ENCODE measurements around the gene SH3RF1. TPM values are rescaled to one million over a fixed set of nuclear protein-coding genes. Genes with fewer than 3 reads are reported as not detected.

The SH3RF1 gene
- total RNA-seq, 1 donor from 2014 or later: 13.6 TPM

DNA sequence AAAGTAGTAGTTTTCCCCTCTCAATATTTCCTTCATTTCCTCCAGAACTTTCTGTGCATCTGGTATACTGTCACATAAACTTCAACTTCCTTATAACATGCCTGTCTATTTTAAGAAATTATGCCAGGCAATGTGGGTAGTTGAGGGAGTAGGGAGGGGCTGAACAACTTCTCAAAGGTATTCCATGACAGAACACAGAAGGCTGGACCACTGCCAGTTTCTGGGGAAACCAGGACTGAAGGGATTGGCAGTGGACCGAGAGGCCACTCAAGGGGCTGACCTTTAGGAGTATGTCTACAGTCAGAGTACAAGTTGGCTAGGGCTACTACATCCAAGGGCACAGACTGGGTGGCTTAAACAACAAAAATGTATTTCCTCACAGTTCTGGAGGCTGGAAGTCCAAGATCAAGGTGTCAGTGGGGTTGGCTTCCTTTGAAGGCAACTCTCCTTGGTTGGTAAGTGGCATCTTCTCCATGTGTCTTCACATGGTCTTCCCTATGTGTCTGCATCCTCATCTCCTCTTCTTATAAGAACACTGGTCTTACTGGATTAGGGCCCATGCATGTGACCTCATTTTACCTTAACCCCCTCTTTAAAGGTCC, 6.9 kb downstream of the SH3RF1 start:
- H3K4me1 ChIP-seq (ENCODE audit: control insufficient read depth in 3 of 3, insufficient read depth in 3 of 3, low read length in 3 of 3): peaks cover 15 to 22% (median 18%) of the 10 kb centered on the region in 3 donors
- no peak overlapping the region for H3K27ac ChIP-seq (ENCODE audit: low read depth, low read length)
- no peak overlapping the region for H3K9ac ChIP-seq (ENCODE audit: low read depth in 1 of 3, low read length in 3 of 3)
- peaks cover 0 to 2% (median 0%) of the 10 kb centered on the region in 3 donors for H3K36me3 ChIP-seq (ENCODE audit: control insufficient read depth in 3 of 3, insufficient read depth in 3 of 3, low read length in 3 of 3)
- H3K9me3 ChIP-seq (ENCODE audit: control insufficient read depth in 3 of 3, low read length in 3 of 3): no peaks in the 10 kb centered on the region
- H3K27me3 ChIP-seq (ENCODE audit: control insufficient read depth in 3 of 3, insufficient read depth in 3 of 3, low read length in 3 of 3): no peaks in the 10 kb centered on the region
- no peak overlapping the region for H3K4me3 ChIP-seq (ENCODE audit: low read length in 3 of 3)

DNA sequence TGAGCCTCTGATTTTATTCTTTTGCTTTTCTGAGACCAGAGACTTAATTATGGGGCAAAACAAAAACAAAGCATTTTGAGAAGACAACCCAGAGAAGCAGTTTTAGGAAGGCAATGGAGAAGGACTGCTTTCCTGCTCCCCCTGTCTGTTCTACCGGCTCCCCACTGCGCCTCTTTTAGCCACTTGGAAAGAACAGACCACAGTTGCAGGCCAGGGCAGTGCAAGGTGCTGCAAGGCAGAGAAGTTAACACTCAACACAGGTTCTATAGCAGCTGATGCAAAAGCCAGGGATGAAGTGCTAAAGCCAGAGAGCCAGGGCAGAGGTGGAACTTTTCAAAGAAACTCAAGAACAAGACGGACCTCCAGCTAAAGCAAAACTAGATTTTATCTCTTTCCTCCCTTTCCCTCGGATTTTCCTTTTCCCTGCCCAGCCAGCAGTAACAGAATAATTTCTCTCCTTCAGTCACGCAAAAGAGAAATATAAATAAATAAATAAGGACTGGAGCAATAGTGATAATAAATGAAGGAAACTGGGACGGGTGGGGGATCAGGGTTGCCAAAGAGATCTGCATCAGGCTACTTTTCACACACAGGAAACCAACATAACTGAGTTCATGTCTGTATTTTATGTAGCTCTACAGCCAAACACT, 10.4 kb downstream of the SH3RF1 start:
- Histone ChIP-seq H3K4me1 (ENCODE audit: control insufficient read depth in 3 of 3, insufficient read depth in 3 of 3, low read length in 3 of 3) (peaks cover 8 to 23% (median 19%) of the 10 kb centered on the region in 3 donors), H3K4me3 (ENCODE audit: low read length in 3 of 3) (no peak overlapping the region), H3K27ac (ENCODE audit: low read depth, low read length) (no peak overlapping the region), H3K9ac (ENCODE audit: low read depth in 1 of 3, low read length in 3 of 3) (peak overlapping the region in 1 of 3 donors; percentile 45), H3K36me3 (ENCODE audit: control insufficient read depth in 3 of 3, insufficient read depth in 3 of 3, low read length in 3 of 3) (peaks cover 0 to 2% (median 0%) of the 10 kb centered on the region in 3 donors), H3K9me3 (ENCODE audit: control insufficient read depth in 3 of 3, low read length in 3 of 3) (no peaks in the 10 kb centered on the region), H3K27me3 (ENCODE audit: control insufficient read depth in 3 of 3, insufficient read depth in 3 of 3, low read length in 3 of 3) (no peaks in the 10 kb centered on the region)

DNA sequence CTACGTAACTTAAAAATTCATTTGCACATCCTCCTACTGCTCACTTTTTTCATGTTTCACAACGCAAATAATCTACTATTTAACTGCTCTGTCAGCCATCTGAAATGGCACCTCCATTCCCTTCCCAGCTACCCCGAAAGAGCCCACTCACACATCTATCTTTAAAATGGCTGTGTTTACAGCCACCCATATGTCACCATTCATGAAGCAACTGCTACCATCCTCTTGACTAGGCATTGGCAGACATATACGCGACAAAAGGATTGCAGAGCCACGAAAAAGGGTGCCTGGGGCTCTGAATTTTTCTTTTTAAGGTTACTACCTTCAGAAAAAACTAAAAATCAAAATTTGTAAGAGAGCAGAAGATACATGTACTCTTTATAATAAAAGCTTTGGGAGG, 11.5 kb downstream of the SH3RF1 start:
- Histone ChIP-seq H3K9me3 (ENCODE audit: control insufficient read depth in 3 of 3, low read length in 3 of 3) (no peaks in the 10 kb centered on the region), H3K4me1 (ENCODE audit: control insufficient read depth in 3 of 3, insufficient read depth in 3 of 3, low read length in 3 of 3) (peaks cover 8 to 27% (median 23%) of the 10 kb centered on the region in 3 donors), H3K27me3 (ENCODE audit: control insufficient read depth in 3 of 3, insufficient read depth in 3 of 3, low read length in 3 of 3) (no peaks in the 10 kb centered on the region), H3K27ac (ENCODE audit: low read depth, low read length) (no peak overlapping the region), H3K36me3 (ENCODE audit: control insufficient read depth in 3 of 3, insufficient read depth in 3 of 3, low read length in 3 of 3) (peaks cover 0 to 2% (median 0%) of the 10 kb centered on the region in 3 donors), H3K9ac (ENCODE audit: low read depth in 1 of 3, low read length in 3 of 3) (no peak overlapping the region), H3K4me3 (ENCODE audit: low read length in 3 of 3) (no peak overlapping the region)

DNA sequence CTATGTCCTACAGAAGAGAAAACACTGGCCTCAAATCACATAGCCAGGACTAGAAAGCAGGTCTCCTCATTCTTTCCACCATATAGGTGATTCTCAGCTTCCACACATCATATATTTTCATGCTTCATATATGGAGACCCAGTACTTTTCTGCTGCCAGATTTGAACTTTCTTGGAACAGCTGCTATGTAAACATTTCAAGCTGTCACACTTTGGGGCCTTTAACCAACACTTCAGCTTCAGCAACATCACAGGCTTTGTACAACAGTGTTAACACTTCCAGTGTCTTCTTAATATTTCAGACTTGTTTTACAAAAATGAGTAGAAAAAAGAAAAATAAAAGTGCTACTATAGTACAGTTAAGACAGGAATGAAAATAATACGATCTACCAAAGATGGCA, 12.6 kb downstream of the SH3RF1 start:
- H3K27ac ChIP-seq (ENCODE audit: low read depth, low read length): no peak overlapping the region
- H3K9me3 ChIP-seq (ENCODE audit: control insufficient read depth in 3 of 3, low read length in 3 of 3): no peaks in the 10 kb centered on the region
- no peaks in the 10 kb centered on the region for H3K36me3 ChIP-seq (ENCODE audit: control insufficient read depth in 3 of 3, insufficient read depth in 3 of 3, low read length in 3 of 3)
- no peak overlapping the region for H3K4me3 ChIP-seq (ENCODE audit: low read length in 3 of 3)
- H3K4me1 ChIP-seq (ENCODE audit: control insufficient read depth in 3 of 3, insufficient read depth in 3 of 3, low read length in 3 of 3): peaks cover 0 to 25% (median 24%) of the 10 kb centered on the region in 3 donors
- no peak overlapping the region for H3K9ac ChIP-seq (ENCODE audit: low read depth in 1 of 3, low read length in 3 of 3)
- H3K27me3 ChIP-seq (ENCODE audit: control insufficient read depth in 3 of 3, insufficient read depth in 3 of 3, low read length in 3 of 3): no peaks in the 10 kb centered on the region

DNA sequence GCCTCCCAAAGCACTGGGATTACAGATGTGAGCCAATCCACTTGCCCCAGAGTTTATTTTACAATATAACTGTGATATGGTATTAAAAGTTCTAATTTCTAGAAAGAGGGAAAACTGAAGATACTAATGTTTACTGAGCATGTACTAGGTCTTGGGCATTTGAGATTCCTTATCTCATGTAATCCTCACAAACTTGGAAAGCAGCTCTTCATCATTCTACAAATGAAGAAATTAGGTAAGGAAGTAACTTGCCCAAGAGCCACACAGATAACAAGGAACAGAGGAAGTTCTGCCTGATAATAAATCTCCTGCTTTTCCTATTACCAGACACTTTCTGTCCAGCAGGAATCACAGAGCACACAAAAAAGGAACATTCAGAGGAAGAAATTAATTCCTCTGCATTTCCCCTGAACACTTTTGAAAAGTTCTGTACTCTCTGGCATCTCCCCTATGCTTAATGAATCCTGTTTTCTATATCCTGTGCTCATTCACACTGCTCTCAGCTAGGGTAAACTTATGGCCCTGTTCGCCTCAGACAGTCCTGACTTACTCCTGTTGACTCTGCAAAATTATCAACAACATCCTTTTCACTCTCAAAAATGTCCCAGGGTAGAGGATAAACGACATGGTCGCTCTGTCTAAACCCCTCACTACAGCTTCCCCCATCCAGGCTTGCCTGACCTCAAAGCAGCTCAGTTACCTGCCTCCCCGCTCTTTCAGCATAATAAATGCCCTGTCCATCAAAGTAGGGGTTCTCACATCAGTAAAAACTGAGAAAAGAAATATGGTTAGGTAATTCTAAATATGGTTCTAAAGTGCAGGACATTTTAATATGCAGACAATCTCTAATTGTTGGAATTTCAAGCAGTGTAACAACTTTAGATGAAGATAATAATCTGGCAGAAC, 13.6 kb downstream of the SH3RF1 start:
- H3K4me3 ChIP-seq (ENCODE audit: low read length in 3 of 3): no peak overlapping the region
- peaks cover 6 to 34% (median 33%) of the 10 kb centered on the region in 3 donors for H3K4me1 ChIP-seq (ENCODE audit: control insufficient read depth in 3 of 3, insufficient read depth in 3 of 3, low read length in 3 of 3)
- no peak overlapping the region for H3K9ac ChIP-seq (ENCODE audit: low read depth in 1 of 3, low read length in 3 of 3)
- no peaks in the 10 kb centered on the region for H3K9me3 ChIP-seq (ENCODE audit: control insufficient read depth in 3 of 3, low read length in 3 of 3)
- no peak overlapping the region for H3K27ac ChIP-seq (ENCODE audit: low read depth, low read length)
- no peaks in the 10 kb centered on the region for H3K27me3 ChIP-seq (ENCODE audit: control insufficient read depth in 3 of 3, insufficient read depth in 3 of 3, low read length in 3 of 3)
- H3K36me3 ChIP-seq (ENCODE audit: control insufficient read depth in 3 of 3, insufficient read depth in 3 of 3, low read length in 3 of 3): no peaks in the 10 kb centered on the region

DNA sequence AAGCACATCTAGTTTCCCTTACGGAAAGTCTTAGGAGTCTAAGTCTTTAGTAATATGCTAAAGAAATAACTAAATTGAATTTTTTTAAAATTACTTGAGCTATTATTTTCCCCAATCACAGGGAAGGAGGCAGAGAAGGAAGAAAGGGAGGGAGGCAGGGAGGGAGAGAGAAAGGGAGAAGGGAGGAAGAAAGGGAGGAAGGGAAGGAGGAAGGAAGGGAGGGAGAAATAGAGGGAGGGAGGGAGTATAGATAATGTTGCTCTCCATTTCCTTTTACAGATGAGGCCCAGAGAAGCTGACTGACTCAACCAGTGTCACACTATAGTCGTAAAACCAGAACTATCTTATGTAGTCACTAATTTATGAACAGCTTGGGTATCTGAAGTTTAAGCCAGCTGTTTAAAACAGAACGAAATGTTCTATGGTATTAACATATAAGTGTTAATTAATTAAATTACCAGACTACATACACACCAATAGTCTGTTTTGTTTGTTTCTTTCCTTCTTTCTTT, 14.6 kb downstream of the SH3RF1 start:
- Histone ChIP-seq H3K9me3 (ENCODE audit: control insufficient read depth in 3 of 3, low read length in 3 of 3) (no peaks in the 10 kb centered on the region), H3K4me3 (ENCODE audit: low read length in 3 of 3) (no peak overlapping the region), H3K36me3 (ENCODE audit: control insufficient read depth in 3 of 3, insufficient read depth in 3 of 3, low read length in 3 of 3) (no peaks in the 10 kb centered on the region), H3K9ac (ENCODE audit: low read depth in 1 of 3, low read length in 3 of 3) (no peak overlapping the region), H3K27ac (ENCODE audit: low read depth, low read length) (no peak overlapping the region), H3K4me1 (ENCODE audit: control insufficient read depth in 3 of 3, insufficient read depth in 3 of 3, low read length in 3 of 3) (peaks cover 14 to 37% (median 32%) of the 10 kb centered on the region in 3 donors), H3K27me3 (ENCODE audit: control insufficient read depth in 3 of 3, insufficient read depth in 3 of 3, low read length in 3 of 3) (no peaks in the 10 kb centered on the region)

DNA sequence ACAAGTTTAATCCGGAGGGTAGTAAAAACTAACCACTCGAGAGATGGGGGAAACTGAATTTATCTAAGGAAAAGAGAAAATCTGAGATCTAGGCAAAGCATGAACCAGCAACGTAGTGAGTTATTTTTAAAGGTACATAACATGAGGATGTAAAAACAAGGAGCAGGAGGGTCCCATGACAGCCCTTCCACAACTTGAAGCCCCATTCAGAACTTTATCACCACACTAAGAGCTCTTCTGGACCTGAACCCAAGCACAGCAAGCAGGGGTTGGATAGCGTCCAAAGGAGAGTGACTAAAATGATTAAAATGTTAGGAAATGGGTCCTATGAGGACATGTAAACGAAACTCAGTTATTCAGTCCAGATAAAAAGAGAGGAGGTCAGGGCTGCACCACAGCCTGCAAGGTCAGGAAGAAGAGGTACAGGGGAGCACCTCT, 16.2 kb downstream of the SH3RF1 start:
- H3K4me3 ChIP-seq (ENCODE audit: low read length in 3 of 3): no peak overlapping the region
- H3K9ac ChIP-seq (ENCODE audit: low read depth in 1 of 3, low read length in 3 of 3): no peak overlapping the region
- H3K9me3 ChIP-seq (ENCODE audit: control insufficient read depth in 3 of 3, low read length in 3 of 3): no peaks in the 10 kb centered on the region
- H3K27me3 ChIP-seq (ENCODE audit: control insufficient read depth in 3 of 3, insufficient read depth in 3 of 3, low read length in 3 of 3): no peaks in the 10 kb centered on the region
- H3K36me3 ChIP-seq (ENCODE audit: control insufficient read depth in 3 of 3, insufficient read depth in 3 of 3, low read length in 3 of 3): no peaks in the 10 kb centered on the region
- peaks cover 14 to 28% (median 23%) of the 10 kb centered on the region in 3 donors for H3K4me1 ChIP-seq (ENCODE audit: control insufficient read depth in 3 of 3, insufficient read depth in 3 of 3, low read length in 3 of 3)
- H3K27ac ChIP-seq (ENCODE audit: low read depth, low read length): no peak overlapping the region

DNA sequence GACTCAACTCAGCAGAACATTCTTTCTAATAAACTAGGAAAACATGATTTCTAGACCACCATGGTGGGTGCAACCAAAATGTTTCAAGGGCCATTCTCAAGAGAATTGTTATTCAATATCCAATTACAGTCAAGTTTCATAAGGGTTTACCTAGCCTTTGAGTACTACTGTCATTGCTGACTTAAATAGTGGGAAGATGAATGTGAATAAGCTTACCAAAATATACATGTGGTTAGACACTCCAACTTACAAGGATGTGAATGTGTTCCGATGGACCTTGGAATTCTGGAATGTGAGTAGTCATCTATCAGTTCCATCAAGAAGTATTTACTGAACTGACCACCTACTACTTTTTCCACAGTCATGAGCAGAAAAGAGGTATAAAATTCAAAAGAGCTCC, 16.9 kb downstream of the SH3RF1 start:
- H3K9ac ChIP-seq (ENCODE audit: low read depth in 1 of 3, low read length in 3 of 3): no peak overlapping the region
- H3K27me3 ChIP-seq (ENCODE audit: control insufficient read depth in 3 of 3, insufficient read depth in 3 of 3, low read length in 3 of 3): no peaks in the 10 kb centered on the region
- no peak overlapping the region for H3K4me3 ChIP-seq (ENCODE audit: low read length in 3 of 3)
- no peaks in the 10 kb centered on the region for H3K36me3 ChIP-seq (ENCODE audit: control insufficient read depth in 3 of 3, insufficient read depth in 3 of 3, low read length in 3 of 3)
- H3K9me3 ChIP-seq (ENCODE audit: control insufficient read depth in 3 of 3, low read length in 3 of 3): no peaks in the 10 kb centered on the region
- no peak overlapping the region for H3K27ac ChIP-seq (ENCODE audit: low read depth, low read length)
- peaks cover 14 to 28% (median 23%) of the 10 kb centered on the region in 3 donors for H3K4me1 ChIP-seq (ENCODE audit: control insufficient read depth in 3 of 3, insufficient read depth in 3 of 3, low read length in 3 of 3)

DNA sequence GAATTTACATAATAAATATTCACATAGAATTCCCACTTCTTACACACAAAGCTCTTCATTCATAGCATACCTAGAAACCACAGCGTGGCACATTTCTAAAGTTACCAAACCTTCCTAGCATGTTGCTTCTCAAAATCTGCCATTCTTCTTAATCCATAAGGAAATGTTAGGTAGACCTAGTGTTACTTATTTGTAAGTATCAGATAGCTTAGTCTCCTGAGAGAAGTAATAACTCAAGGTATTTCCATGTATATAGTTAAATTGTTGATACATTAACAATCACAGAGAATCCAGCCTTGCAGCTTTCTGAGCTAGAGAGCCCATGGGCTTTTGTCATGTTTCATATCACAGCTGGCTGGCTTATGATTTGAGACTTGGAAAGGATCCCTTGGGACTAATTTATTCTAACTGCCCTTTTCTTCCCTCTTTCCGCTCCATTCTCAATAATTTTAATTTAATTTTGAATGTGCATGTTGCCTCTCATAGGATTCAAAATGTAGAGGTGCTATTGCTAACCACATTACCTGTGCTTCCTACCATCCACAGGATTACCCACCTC, 17.6 kb downstream of the SH3RF1 start:
- no peak overlapping the region for H3K9ac ChIP-seq (ENCODE audit: low read depth in 1 of 3, low read length in 3 of 3)
- peaks cover 14 to 28% (median 23%) of the 10 kb centered on the region in 3 donors for H3K4me1 ChIP-seq (ENCODE audit: control insufficient read depth in 3 of 3, insufficient read depth in 3 of 3, low read length in 3 of 3)
- H3K9me3 ChIP-seq (ENCODE audit: control insufficient read depth in 3 of 3, low read length in 3 of 3): no peaks in the 10 kb centered on the region
- no peaks in the 10 kb centered on the region for H3K27me3 ChIP-seq (ENCODE audit: control insufficient read depth in 3 of 3, insufficient read depth in 3 of 3, low read length in 3 of 3)
- no peak overlapping the region for H3K27ac ChIP-seq (ENCODE audit: low read depth, low read length)
- no peaks in the 10 kb centered on the region for H3K36me3 ChIP-seq (ENCODE audit: control insufficient read depth in 3 of 3, insufficient read depth in 3 of 3, low read length in 3 of 3)
- H3K4me3 ChIP-seq (ENCODE audit: low read length in 3 of 3): no peak overlapping the region

Measured in skeletal muscle tissue (tissue), 4 donors.